Fibroblast of lung (primary cell): Measurements from ENCODE around the gene TRMU.

Experiments
- CTCF ChIP-seq, 2 donors: IDR thresholded peaks in 1 of 2; conservative IDR thresholded peaks in 1 of 2; 1 replicate in 1 of 2; 2 replicates in 1 of 2; pipeline ENCODE4 v1.5.1; 2011 to 2012; ENCODE audit warnings: low read length in 2 of 2, control low read depth in 1 of 2, inconsistent platforms in 1 of 2, low read depth in 1 of 2, mild to moderate bottlenecking in 1 of 2
- EZH2 ChIP-seq: IDR thresholded peaks from 2 replicates; pipeline ENCODE4 v1.5.1; 2012; ENCODE audit warnings: low read length, control low read depth, mild to moderate bottlenecking; ENCODE audit errors: missing control alignments

- no peak for TF ChIP-seq CTCF (conservative IDR thresholded peaks at IDR 0.05 in 1 of 2, IDR thresholded peaks at IDR 0.05 in 1 of 2; ENCODE audit: low read depth in 1 of 2, low read length in 2 of 2)
- TF ChIP-seq EZH2, result no peak
Observed at GRCh38 chr22:46292732-46293131, 42.8 kb upstream of the TRMU start.
